Testis (tissue), 2 donors: Measurements from ENCODE around the gene NBDY.

Experiments
- POLR2A ChIP-seq: fragments of 450-650 bp; IDR thresholded peaks from one replicate; pipeline ENCODE4 v1.6.1; 2017; ENCODE audit warnings: antibody characterized with exemption, mild to moderate bottlenecking, moderate library complexity
- TF ChIP-seq, protein P1 (sequence below), 3 experiments: fragments of 450-650 bp in 2 of 3; fragments of 200-600 bp in 1 of 3; sonication (generic) in 1 of 3; IDR thresholded peaks; one replicate each; pipeline ENCODE4 v1.5.1; 2016 to 2019; ENCODE audit warnings: antibody characterized with exemption in 3 of 3, mild to moderate bottlenecking in 2 of 3, moderate library complexity in 1 of 3

DNA sequence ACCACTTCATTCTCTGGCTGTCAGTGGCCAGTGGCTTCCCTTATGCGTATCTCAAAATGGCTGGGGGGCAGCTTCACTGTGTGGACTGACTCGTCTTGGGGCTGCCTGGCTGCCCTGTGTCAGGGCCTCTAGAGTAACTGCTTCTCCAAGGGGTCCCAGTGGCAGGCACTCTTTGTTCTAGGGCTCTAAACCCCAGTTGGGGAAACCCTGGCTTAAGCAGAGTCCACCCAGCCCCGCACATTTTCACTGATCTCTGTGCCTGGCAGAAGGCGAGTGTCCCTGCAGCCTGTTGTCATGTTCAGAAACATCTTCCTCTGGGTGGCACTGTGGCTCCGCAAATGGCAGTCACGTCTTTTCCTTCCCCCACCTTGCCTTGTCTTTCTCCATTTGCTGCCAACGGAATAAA is 59.7 kb downstream of the NBDY start:
- TF ChIP-seq, protein P1, sequence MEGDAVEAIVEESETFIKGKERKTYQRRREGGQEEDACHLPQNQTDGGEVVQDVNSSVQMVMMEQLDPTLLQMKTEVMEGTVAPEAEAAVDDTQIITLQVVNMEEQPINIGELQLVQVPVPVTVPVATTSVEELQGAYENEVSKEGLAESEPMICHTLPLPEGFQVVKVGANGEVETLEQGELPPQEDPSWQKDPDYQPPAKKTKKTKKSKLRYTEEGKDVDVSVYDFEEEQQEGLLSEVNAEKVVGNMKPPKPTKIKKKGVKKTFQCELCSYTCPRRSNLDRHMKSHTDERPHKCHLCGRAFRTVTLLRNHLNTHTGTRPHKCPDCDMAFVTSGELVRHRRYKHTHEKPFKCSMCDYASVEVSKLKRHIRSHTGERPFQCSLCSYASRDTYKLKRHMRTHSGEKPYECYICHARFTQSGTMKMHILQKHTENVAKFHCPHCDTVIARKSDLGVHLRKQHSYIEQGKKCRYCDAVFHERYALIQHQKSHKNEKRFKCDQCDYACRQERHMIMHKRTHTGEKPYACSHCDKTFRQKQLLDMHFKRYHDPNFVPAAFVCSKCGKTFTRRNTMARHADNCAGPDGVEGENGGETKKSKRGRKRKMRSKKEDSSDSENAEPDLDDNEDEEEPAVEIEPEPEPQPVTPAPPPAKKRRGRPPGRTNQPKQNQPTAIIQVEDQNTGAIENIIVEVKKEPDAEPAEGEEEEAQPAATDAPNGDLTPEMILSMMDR (IDR thresholded peaks at IDR 0.05) = peak in 1 of 3 experiments; percentile 20
- TF ChIP-seq POLR2A = no peak
